Measurements from ENCODE around the gene PECR.

DNA sequence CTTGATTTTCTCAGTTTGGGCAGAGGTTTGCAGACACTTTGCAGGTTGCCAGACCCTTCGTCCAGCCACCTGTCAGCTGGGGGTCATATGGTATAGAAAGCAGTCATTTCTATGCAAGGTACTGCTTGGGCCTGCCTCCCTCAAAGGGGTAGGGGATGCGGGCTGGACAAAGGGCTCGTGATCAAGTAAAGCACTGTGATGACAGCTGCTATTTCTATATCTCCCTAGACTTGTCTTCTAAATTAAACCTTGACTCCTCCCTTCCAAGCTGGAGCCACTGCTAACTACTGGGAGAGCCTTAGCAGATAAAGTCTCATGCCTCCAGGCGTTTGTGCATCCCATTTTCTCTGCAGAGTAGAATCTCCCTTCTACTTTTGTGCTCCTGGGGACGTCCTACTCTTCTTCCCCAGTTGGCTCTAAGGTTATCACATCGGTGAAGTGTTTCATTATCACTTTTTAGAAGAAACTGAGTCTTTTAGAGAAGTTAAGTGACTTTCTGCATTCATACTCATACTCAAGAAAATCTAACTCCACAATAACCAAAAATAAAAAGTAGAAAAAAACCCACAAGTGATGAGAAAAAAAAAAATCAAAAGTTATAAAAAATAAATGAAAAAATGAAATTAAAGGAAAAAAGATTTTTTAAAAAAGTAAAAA lies 26.8 kb upstream of the PECR start:
- TF ChIP-seq CTCF (IDR thresholded peaks at IDR 0.05; ENCODE audit: borderline replicate concordance, extremely low read depth, low read length, poor library complexity, severe bottlenecking) (no peak), EZH2 (IDR thresholded peaks at IDR 0.05; ENCODE audit: borderline replicate concordance, low read depth, low read length, severe bottlenecking) (no peak)
